Sigmoid colon (tissue), 3 donors: ENCODE measurements around the gene PTGES2.

Source experiments
- CTCF ChIP-seq, 4 experiments: fragments of 450-650 bp in 3 of 4; fragments of 200-600 bp in 1 of 4; IDR thresholded peaks; one replicate each; pipeline ENCODE4 v1.5.1; 2016 to 2019; ENCODE audit warnings: antibody characterized with exemption in 4 of 4, mild to moderate bottlenecking in 3 of 4, moderate library complexity in 2 of 4
- POLR2A ChIP-seq, 2 donors: fragments of 450-650 bp; IDR thresholded peaks; one replicate each; pipeline ENCODE4 v1.6.1; 2016; ENCODE audit warnings: antibody characterized with exemption in 2 of 2, mild to moderate bottlenecking in 2 of 2, moderate library complexity in 2 of 2

DNA sequence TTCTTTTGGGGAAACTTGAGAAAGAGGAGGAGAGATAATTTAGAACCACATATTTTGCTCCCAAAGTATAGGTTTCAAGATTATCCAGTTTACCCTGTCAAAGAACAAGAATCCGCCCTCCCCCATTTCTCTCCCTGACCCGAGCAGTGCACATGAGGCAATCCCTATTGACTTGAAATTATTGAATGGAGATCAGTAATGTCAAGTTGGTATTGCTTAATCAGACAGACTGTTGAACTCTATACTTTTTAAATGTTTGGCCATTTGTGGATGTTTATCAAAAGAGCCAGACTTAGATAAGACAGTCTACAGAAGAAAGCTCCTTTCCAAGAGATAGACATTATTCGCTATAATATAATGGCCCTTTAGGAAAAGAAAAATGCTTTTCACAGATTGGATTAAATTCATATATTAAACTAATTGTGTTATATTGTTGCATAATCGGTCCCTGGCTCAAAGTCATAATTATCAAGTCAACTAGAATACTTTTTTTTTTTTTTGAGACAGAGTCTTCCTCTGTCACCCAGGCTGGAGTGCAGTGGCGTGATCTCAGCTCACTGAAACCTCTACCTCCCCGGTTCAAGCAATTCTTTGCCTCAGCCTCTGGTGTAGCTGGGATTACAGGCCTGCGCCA, 54.2 kb downstream of the PTGES2 start:
- TF ChIP-seq CTCF (IDR thresholded peaks at IDR 0.05) (no peak), POLR2A (IDR thresholded peaks at IDR 0.05) (no peak)
